Uterus (tissue), 2 donors: ENCODE measurements around the gene PI4K2A.

ENCODE experiments used
- CTCF ChIP-seq, 4 experiments: fragments of 200-600 bp in 2 of 4; fragments of 450-650 bp in 2 of 4; sonication (generic) in 2 of 4; IDR thresholded peaks; one replicate each; pipeline ENCODE4 v1.5.1; 2016 to 2019; ENCODE audit warnings: antibody characterized with exemption in 4 of 4, mild to moderate bottlenecking in 2 of 4, moderate library complexity in 1 of 4
- POLR2A ChIP-seq, 2 donors: fragments of 450-650 bp; IDR thresholded peaks; one replicate each; pipeline ENCODE4 v1.6.1; 2016; ENCODE audit warnings: antibody characterized with exemption in 2 of 2, mild to moderate bottlenecking in 1 of 2, moderate library complexity in 1 of 2

DNA sequence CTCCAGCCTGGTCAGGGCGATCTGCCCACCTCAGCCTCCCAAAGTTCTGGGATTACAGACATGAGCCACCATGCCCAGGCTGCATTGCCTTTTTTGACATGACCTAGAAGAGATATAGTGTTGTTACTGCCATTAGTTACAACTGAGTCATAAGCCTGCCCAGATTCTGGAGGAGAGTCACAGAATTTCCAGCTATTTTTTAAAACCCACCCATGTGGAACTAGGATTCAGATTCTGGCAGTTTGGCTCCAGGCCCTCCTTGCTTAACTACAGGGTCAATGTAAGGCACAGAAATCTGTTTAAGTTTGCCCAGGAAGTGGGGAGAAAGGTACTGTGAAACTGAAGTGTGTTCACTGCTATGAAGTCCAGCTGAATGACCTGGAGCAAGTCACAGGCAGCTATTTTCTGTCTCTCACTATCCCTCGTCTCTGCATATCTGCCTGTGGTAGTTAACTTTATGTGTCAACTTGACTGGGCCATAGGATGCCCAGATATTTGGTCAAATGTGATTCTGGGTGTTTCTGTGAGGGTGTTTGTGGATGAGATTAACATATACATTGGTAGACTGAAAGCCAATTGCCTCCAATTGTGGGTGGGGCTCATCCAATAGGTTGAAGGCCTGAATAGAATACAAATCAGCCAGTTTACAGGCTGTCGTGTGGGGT lies 64.7 kb downstream of the PI4K2A start:
- no peak for TF ChIP-seq CTCF (IDR thresholded peaks at IDR 0.05)
- no peak for TF ChIP-seq POLR2A (IDR thresholded peaks at IDR 0.05)
